Activated naive CD8-positive, alpha-beta T cell treated with anti-CD3 and anti-CD28 coated beads, Interleukin-2, amount 10 ng/mL, durations not matched to agents 7 days and 5 days (primary cell): ENCODE data around the gene HOXA2. TPM values are rescaled to one million over a fixed set of nuclear protein-coding genes. Genes with fewer than 3 reads are reported as not detected.

Source experiments
- ATAC-seq: fragments of 150-1000 bp; cut with Tn5 transposase; one replicate; pipeline ENCODE4 v1.10.0; 2021; ENCODE audit warnings: low read depth, moderate library complexity
- POLR2A ChIA-PET: fragments of 350-600 bp; sonication (Branson Sonifier 250); formaldehyde crosslinking; loops from one replicate; lab custom pipeline; 2021; ENCODE audit warnings: antibody characterized with exemption; lab: Charles Lee
- DNase-seq: peaks from one replicate; pipeline ENCODE4 v3.0.0; 2021
- H3K27ac Mint-ChIP-seq: one replicate; pipeline ENCODE4 v1.8.0; 2022; ENCODE audit warnings: mild to moderate bottlenecking, mixed read lengths
- H3K27me3 Mint-ChIP-seq: one replicate; pipeline ENCODE4 v1.8.0; 2022; ENCODE audit warnings: mild to moderate bottlenecking, moderate library complexity, mixed read lengths
- H3K36me3 Mint-ChIP-seq: one replicate; pipeline ENCODE4 v1.8.0; 2021; ENCODE audit warnings: mild to moderate bottlenecking, mixed read lengths
- H3K4me1 Mint-ChIP-seq: one replicate; pipeline ENCODE4 v1.8.0; 2021; ENCODE audit warnings: mixed read lengths
- H3K4me3 Mint-ChIP-seq: one replicate; pipeline ENCODE4 v1.8.0; 2022; ENCODE audit warnings: mild to moderate bottlenecking, moderate library complexity, mixed read lengths
- H3K9me3 Mint-ChIP-seq: one replicate; pipeline ENCODE4 v1.8.0; 2021; ENCODE audit warnings: mixed read lengths
- total RNA-seq, 2 experiments: library from RNA; stranded (reverse); gene quantifications; one replicate each; pipeline ENCODE4 v1.2.3, GENCODE V29; 2021

HOXA2 gene
- total RNA-seq, 2 experiments from 2014 or later: not detected

GRCh38 chr7:27124902-27125689 lies 22.6 kb upstream of the HOXA2 start:
- no peak for DNase-seq
- Mint-ChIP-seq H3K27me3 (peaks cover 19% of the 10 kb centered on the region), H3K27ac (no peak overlapping the region), H3K9me3 (no peaks in the 10 kb centered on the region), H3K4me1 (no peaks in the 10 kb centered on the region), H3K4me3 (no peak overlapping the region), H3K36me3 (no peaks in the 10 kb centered on the region)
- POLR2A ChIA-PET: no interaction called here
- ATAC-seq: no peak

- POLR2A ChIA-PET: no interaction called here
- peaks cover 21% of the 10 kb centered on the region for H3K27me3 Mint-ChIP-seq
- no peak for ATAC-seq
- H3K4me3 Mint-ChIP-seq: no peak overlapping the region
- H3K9me3 Mint-ChIP-seq: no peaks in the 10 kb centered on the region
- no peaks in the 10 kb centered on the region for H3K36me3 Mint-ChIP-seq
- no peaks in the 10 kb centered on the region for H3K4me1 Mint-ChIP-seq
- no peak for DNase-seq
- H3K27ac Mint-ChIP-seq: no peak overlapping the region
These were observed 21.8 kb upstream of the HOXA2 start for GRCh38 chr7:27124096-27124901.

DNA sequence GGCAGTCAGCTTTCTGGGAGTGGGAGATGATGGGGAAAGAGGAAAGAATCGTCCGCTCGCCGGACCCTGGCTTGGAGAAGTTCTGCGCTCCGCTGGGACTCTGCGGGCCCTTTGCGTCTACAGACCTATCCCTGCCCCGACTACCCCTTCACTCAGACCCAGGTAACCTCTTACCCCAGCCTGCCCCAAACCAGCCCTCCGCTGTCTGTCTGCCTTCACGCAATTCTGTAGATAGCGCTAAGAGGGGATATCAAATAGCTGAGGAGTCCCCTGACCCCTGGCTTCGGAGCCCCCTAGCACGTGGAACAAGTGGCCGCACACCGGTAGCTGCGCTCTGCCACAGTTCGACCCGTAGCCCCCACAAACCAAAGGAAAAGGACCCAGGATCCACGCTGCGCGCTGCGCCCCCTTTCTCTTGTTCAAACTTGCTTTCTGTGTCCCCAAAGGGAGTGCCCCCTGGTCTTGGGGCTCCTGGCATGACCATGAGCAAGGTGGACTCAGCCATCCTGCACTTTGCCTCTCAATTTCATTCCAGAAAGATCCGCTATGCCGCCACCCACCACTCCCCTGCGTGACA lies 21.1 kb upstream of the HOXA2 start:
- POLR2A ChIA-PET: no interaction called here
- Mint-ChIP-seq H3K9me3 (no peaks in the 10 kb centered on the region), H3K4me3 (no peak overlapping the region), H3K36me3 (no peaks in the 10 kb centered on the region), H3K4me1 (no peaks in the 10 kb centered on the region), H3K27me3 (peaks cover 25% of the 10 kb centered on the region), H3K27ac (no peak overlapping the region)
- DNase-seq: no peak
- ATAC-seq: no peak

DNA sequence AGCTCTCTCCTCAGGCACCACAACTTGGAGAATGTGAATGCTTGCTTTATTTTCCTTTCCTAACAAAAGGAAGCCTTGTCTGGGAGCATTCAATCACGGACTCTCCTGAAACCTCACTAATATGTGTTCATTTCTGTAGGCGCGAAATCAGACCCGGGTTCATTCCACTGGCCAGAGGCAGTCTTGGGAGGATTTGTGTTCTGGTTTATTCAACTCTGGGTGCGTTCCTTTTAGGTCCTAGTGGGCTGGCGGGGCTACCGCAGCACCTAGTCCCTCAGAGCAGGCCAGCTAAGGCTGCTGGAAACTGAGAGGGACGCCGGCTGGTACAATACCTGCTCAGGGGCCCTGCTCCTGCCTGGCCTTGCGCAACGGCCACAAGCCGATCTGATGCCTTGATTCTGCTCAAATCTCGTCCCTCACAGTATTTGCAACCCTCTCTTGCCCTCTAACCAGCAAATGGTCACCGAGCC lies 20.6 kb upstream of the HOXA2 start:
- no peak for DNase-seq
- POLR2A ChIA-PET: no interaction called here
- no peak for ATAC-seq
- Mint-ChIP-seq H3K36me3 (no peaks in the 10 kb centered on the region), H3K27ac (no peak overlapping the region), H3K4me1 (no peaks in the 10 kb centered on the region), H3K9me3 (no peaks in the 10 kb centered on the region), H3K27me3 (peaks cover 25% of the 10 kb centered on the region), H3K4me3 (no peak overlapping the region)

DNA sequence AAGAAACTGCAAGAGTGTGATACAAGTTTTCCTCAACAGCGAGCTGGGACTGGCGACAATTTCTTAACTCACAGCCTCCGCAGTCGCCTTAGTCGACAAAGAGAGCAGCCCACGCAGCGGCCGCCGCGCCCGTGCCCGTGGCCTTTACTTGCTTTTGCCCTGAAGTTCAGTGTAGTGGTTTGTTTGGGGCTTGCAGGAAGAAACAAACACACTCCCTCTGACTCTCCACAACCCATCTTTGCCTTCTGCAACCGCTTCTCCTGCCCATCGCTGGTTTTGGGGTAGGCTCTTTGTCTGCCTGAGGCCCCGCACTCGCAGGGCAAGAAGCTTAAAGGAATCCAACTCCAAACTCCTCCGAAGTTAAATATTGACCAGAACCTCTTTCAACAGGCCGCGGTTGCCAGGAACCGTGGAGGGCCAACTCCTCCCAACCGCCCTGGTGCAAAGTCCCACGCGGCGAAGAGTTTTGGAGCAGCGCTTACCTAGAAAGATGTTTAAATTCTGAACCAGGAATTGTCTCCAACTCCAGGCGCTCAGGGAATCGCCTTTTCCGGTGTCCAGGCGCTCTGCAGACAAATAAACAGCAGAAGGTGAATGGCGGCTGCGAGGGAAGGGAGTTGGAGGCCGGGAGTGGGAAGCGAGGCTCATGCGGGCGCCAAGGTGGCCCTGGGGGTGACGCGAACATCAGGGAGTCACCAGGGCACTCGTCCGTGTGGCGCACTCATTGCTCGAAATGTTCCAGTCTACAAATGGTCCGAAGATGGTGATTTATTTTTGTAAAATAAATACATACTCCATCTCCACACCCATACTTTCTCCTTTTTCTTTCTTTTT lies 19.8 kb upstream of the HOXA2 start:
- no peaks in the 10 kb centered on the region for H3K36me3 Mint-ChIP-seq
- H3K27me3 Mint-ChIP-seq: peaks cover 18% of the 10 kb centered on the region
- no peak overlapping the region for H3K27ac Mint-ChIP-seq
- H3K9me3 Mint-ChIP-seq: no peaks in the 10 kb centered on the region
- ATAC-seq (no peak), DNase-seq (no peak)
- H3K4me3 Mint-ChIP-seq: no peak overlapping the region
- no peaks in the 10 kb centered on the region for H3K4me1 Mint-ChIP-seq
- POLR2A ChIA-PET: no interaction called here

DNA sequence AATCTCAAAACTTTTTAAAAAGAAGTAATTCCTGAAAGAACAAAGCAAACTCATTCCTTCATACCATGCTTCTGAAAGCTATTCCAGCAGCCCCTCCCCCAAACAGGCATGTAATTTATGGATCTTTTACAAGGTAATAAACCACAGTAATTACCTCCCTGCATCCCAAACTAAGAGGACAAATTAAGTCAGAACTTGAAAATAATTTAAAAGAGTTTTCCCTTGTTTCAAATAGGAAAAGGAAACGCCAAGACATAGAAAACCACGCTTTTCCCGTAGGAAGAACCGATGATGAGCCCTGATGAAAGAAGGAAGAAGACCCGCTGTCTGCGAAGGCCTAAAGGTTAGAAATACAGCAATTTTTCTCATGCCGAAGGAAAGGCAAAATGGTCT lies 19.2 kb upstream of the HOXA2 start:
- Mint-ChIP-seq H3K27me3 (peaks cover 13% of the 10 kb centered on the region), H3K4me1 (no peaks in the 10 kb centered on the region), H3K27ac (no peak overlapping the region), H3K9me3 (no peaks in the 10 kb centered on the region), H3K4me3 (no peak overlapping the region), H3K36me3 (no peaks in the 10 kb centered on the region)
- DNase-seq (no peak), ATAC-seq (no peak)
- POLR2A ChIA-PET: no interaction called here

DNA sequence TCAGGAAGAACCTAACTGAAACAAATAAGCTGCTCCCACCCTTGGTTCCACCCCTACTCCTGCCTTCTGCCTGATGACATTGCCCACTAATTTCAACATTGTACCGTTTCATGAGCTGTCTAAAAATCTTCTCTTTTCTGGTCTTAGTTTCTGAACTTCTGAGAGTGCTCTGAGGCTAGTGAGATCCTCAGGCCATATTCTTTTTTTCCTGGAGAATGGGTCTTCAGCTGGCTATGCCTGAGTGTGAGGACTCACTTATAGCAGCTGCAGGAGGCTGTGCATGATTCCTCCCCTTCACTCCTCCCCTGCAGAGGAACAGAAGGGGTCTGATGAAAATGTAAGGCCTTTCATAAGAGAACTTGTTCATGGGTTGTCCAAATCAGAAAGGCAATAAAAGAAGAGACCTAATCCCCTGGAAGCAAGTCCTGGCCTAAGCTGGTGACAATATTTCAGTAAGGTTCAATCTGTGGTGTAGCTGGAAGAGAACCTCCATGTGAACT lies 17.0 kb upstream of the HOXA2 start:
- ATAC-seq: no peak
- Mint-ChIP-seq H3K4me1 (no peaks in the 10 kb centered on the region), H3K27me3 (peaks cover 6% of the 10 kb centered on the region), H3K27ac (no peak overlapping the region), H3K9me3 (no peaks in the 10 kb centered on the region), H3K4me3 (no peak overlapping the region), H3K36me3 (no peaks in the 10 kb centered on the region)
- DNase-seq: no peak
- POLR2A ChIA-PET: no interaction called here

DNA sequence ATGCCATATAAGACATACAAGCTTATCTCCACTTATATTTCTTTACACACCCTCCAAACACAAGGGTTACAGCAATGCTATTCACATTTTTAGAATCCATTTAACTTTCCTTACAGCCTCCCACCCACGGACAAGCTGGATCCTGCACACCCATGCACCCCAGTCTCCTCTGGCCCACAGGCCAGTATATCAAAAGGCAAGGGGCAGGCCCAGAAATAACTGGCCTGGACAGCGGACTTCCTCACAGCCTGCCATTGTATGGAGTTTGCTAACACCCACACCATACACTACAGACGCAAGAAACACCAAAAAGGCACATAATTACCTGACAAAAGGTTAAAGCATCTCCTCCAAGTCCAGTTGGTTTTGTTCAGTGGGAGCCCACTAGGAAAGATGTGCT lies 16.1 kb upstream of the HOXA2 start:
- Mint-ChIP-seq H3K9me3 (no peaks in the 10 kb centered on the region), H3K4me1 (no peaks in the 10 kb centered on the region), H3K36me3 (no peaks in the 10 kb centered on the region), H3K27ac (no peak overlapping the region), H3K4me3 (no peak overlapping the region), H3K27me3 (peaks cover 6% of the 10 kb centered on the region)
- POLR2A ChIA-PET: no interaction called here
- ATAC-seq (no peak), DNase-seq (no peak)

- no peaks in the 10 kb centered on the region for H3K9me3 Mint-ChIP-seq
- no peaks in the 10 kb centered on the region for H3K4me1 Mint-ChIP-seq
- no peak overlapping the region for H3K4me3 Mint-ChIP-seq
- H3K36me3 Mint-ChIP-seq: no peaks in the 10 kb centered on the region
- H3K27me3 Mint-ChIP-seq: peaks cover 6% of the 10 kb centered on the region
- no peak for DNase-seq
- POLR2A ChIA-PET: no interaction called here
- H3K27ac Mint-ChIP-seq: no peak overlapping the region
- ATAC-seq: no peak
These were observed 15.5 kb upstream of the HOXA2 start for GRCh38 chr7:27117887-27118491.

- Mint-ChIP-seq H3K27ac (no peak overlapping the region), H3K4me3 (no peak overlapping the region), H3K27me3 (peaks cover 6% of the 10 kb centered on the region), H3K9me3 (no peaks in the 10 kb centered on the region), H3K36me3 (no peaks in the 10 kb centered on the region), H3K4me1 (no peaks in the 10 kb centered on the region)
- ATAC-seq (no peak), DNase-seq (no peak)
- POLR2A ChIA-PET: no interaction called here
These were observed 14.7 kb upstream of the HOXA2 start for GRCh38 chr7:27116962-27117886.

- ATAC-seq (no peak), DNase-seq (no peak)
- H3K36me3 Mint-ChIP-seq: no peaks in the 10 kb centered on the region
- H3K4me1 Mint-ChIP-seq: no peaks in the 10 kb centered on the region
- peaks cover 9% of the 10 kb centered on the region for H3K27me3 Mint-ChIP-seq
- H3K4me3 Mint-ChIP-seq: no peak overlapping the region
- no peak overlapping the region for H3K27ac Mint-ChIP-seq
- POLR2A ChIA-PET: no interaction called here
- no peaks in the 10 kb centered on the region for H3K9me3 Mint-ChIP-seq
These were observed 13.8 kb upstream of the HOXA2 start for GRCh38 chr7:27116031-27116961.
